Hepatocyte (in vitro differentiated cells): ENCODE results near the gene NPHP3. TPM values are rescaled to one million over a fixed set of nuclear protein-coding genes. Genes with fewer than 3 reads are reported as not detected.

Source experiments
- DNase-seq: peaks from one replicate; pipeline ENCODE4 v3.0.0-alpha.2; 2016; ENCODE audit warnings: low spot score
- H2AFZ ChIP-seq: fragments of 200-600 bp; sonication (generic); 2 replicates; pipeline ENCODE4 v1.6.0; 2016; ENCODE audit warnings: antibody characterized with exemption, mild to moderate bottlenecking
- H3K27ac ChIP-seq: fragments of 200-600 bp; sonication (generic); 2 replicates; pipeline ENCODE4 v1.5.1; 2016; ENCODE audit warnings: mild to moderate bottlenecking
- H3K27me3 ChIP-seq: fragments of 200-600 bp; sonication (generic); 2 replicates; pipeline ENCODE4 v1.6.1; 2016
- H3K36me3 ChIP-seq: fragments of 200-600 bp; sonication (generic); replicated peaks from 2 replicates; pipeline ENCODE4 v1.5.1; 2016; ENCODE audit warnings: low read depth; ENCODE audit not compliant: insufficient read depth
- H3K4me1 ChIP-seq: fragments of 200-600 bp; sonication (generic); 2 replicates; pipeline ENCODE4 v1.5.1; 2016; ENCODE audit warnings: mild to moderate bottlenecking, moderate library complexity; ENCODE audit not compliant: insufficient read depth
- H3K4me2 ChIP-seq: fragments of 200-600 bp; sonication (generic); 2 replicates; pipeline ENCODE4 v1.6.0; 2016
- H3K4me3 ChIP-seq: fragments of 200-600 bp; sonication (generic); 2 replicates; pipeline ENCODE4 v1.5.1; 2016; ENCODE audit warnings: mild to moderate bottlenecking
- H3K79me2 ChIP-seq: fragments of 200-600 bp; sonication (generic); 2 replicates; pipeline ENCODE4 v1.6.0; 2017; ENCODE audit warnings: mild to moderate bottlenecking
- H3K9me2 ChIP-seq: fragments of 200-600 bp; sonication (generic); replicated peaks from 2 replicates; pipeline ENCODE4 v1.6.0; 2017; ENCODE audit warnings: mild to moderate bottlenecking; ENCODE audit not compliant: insufficient read depth
- H3K9me3 ChIP-seq: fragments of 200-600 bp; sonication (generic); 2 replicates; pipeline ENCODE4 v1.5.1; 2016; ENCODE audit warnings: low read depth, mild to moderate bottlenecking
- H4K20me1 ChIP-seq: fragments of 200-600 bp; sonication (generic); 2 replicates; pipeline ENCODE4 v1.6.0; 2016; ENCODE audit warnings: mild to moderate bottlenecking; ENCODE audit not compliant: insufficient read depth, poor library complexity, severe bottlenecking
- CTCF ChIP-seq: fragments of 200-600 bp; sonication (generic); IDR thresholded peaks from 2 replicates; pipeline ENCODE4 v1.5.1; 2016; ENCODE audit warnings: antibody characterized with exemption, mild to moderate bottlenecking; ENCODE audit not compliant: poor library complexity
- EZH2 ChIP-seq: fragments of 200-600 bp; sonication (generic); IDR thresholded peaks from 2 replicates; pipeline ENCODE4 v1.6.1; 2016; ENCODE audit warnings: antibody characterized with exemption, mild to moderate bottlenecking, borderline replicate concordance
- EZH2phosphoT487 ChIP-seq: fragments of 200-600 bp; sonication (generic); IDR thresholded peaks from one replicate; pipeline ENCODE4 v1.6.1; 2018; ENCODE audit warnings: antibody characterized with exemption, mild to moderate bottlenecking, low read depth, moderate library complexity; ENCODE audit not compliant: unreplicated experiment, severe bottlenecking
- WGBS: methylation state at CpG from one replicate; pipeline ENCODE4 v1.1.6; 2016; ENCODE audit warnings: low lambda C conversion rate; ENCODE audit errors: missing lambda C conversion rate; 5-methylcytosine and 5-hydroxymethylcytosine counted together
- polyA plus RNA-seq: library from polyadenylated mRNA; unstranded; fragments of >200 nt; fragmentation: Nextera tagmentation; extraction: Ambion mirVana; gene quantifications from 2 replicates; pipeline ENCODE4 v1.2.1, GENCODE V29; 2016
- total RNA-seq: library from RNA; depleted of rRNA; stranded (reverse); fragments of >200 nt; gene quantifications from 2 replicates; pipeline ENCODE4 v1.2.3, GENCODE V29; 2014

NPHP3 gene
- total and polyA plus RNA-seq, 2 experiments from 2014 or later = 12.0 to 22.5 TPM

GRCh38 chr3:132645058-132645457 lies 77.2 kb downstream of the NPHP3 start:
- no peak for DNase-seq
- Histone ChIP-seq H3K36me3 (no peaks in the 10 kb centered on the region), H3K27me3 (no peaks in the 10 kb centered on the region), H3K4me1 (peaks cover 7% of the 10 kb centered on the region), H4K20me1 (no peaks in the 10 kb centered on the region), H3K27ac (no peak overlapping the region), H3K9me2 (no peaks in the 10 kb centered on the region), H3K9me3 (no peaks in the 10 kb centered on the region), H3K4me3 (no peak overlapping the region), H2AFZ (no peak overlapping the region), H3K79me2 (peaks cover 13% of the 10 kb centered on the region), H3K4me2 (no peak overlapping the region)
- TF ChIP-seq CTCF (no peak), EZH2 (no peak), EZH2phosphoT487 (no peak)
- WGBS = 100% methylated on average over 1 of the region's 1 CpG

GRCh38 chr3:132643366-132643765 lies 78.8 kb downstream of the NPHP3 start:
- Histone ChIP-seq H3K27me3 (no peaks in the 10 kb centered on the region), H2AFZ (no peak overlapping the region), H3K4me3 (no peak overlapping the region), H3K4me2 (no peak overlapping the region), H3K36me3 (no peaks in the 10 kb centered on the region), H3K9me2 (no peaks in the 10 kb centered on the region), H3K9me3 (no peaks in the 10 kb centered on the region), H4K20me1 (no peaks in the 10 kb centered on the region), H3K79me2 (peaks cover 8% of the 10 kb centered on the region), H3K27ac (no peak overlapping the region), H3K4me1 (no peaks in the 10 kb centered on the region)
- no peak for TF ChIP-seq EZH2phosphoT487
- no peak for TF ChIP-seq EZH2
- TF ChIP-seq CTCF = no peak
- DNase-seq = no peak
- 67% methylated on average over 2 of the region's 2 CpGs for WGBS

GRCh38 chr3:132642539-132642847 lies 79.7 kb downstream of the NPHP3 start:
- Histone ChIP-seq H3K4me2 (no peak overlapping the region), H3K27ac (no peak overlapping the region), H4K20me1 (no peaks in the 10 kb centered on the region), H3K36me3 (no peaks in the 10 kb centered on the region), H3K4me1 (no peaks in the 10 kb centered on the region), H3K9me3 (no peaks in the 10 kb centered on the region), H2AFZ (no peak overlapping the region), H3K9me2 (no peaks in the 10 kb centered on the region), H3K27me3 (no peaks in the 10 kb centered on the region), H3K4me3 (no peak overlapping the region), H3K79me2 (peaks cover 3% of the 10 kb centered on the region)
- TF ChIP-seq CTCF (no peak), EZH2phosphoT487 (no peak), EZH2 (no peak)
- WGBS = 62% methylated on average over 2 of the region's 2 CpGs
- DNase-seq = no peak
